Spleen (tissue), 7 donors: Measurements from ENCODE around the gene MED12.
"Not testable (repeated sequence)": the region's sequence is repeated elsewhere in the genome, so short reads cannot be mapped to it uniquely, and the experiment has no call there.

Experiments used
- CTCF ChIP-seq, 11 experiments: fragments of 200-600 bp in 7 of 11; fragments of 450-650 bp in 4 of 11; sonication (generic) in 4 of 11; IDR thresholded peaks in 8 of 11; conservative IDR thresholded peaks in 3 of 11; 1 replicate in 7 of 11; 2 replicates in 4 of 11; pipeline versions ENCODE4 v1.4.0 to v1.8.0; 2016 to 2021; ENCODE audit warnings: antibody characterized with exemption in 11 of 11, inconsistent platforms in 4 of 11, mild to moderate bottlenecking in 1 of 11
- POLR2A ChIP-seq, 3 donors: fragments of 450-650 bp; IDR thresholded peaks; one replicate each; pipeline ENCODE4 v1.5.1; 2017; ENCODE audit warnings: antibody characterized with exemption in 3 of 3, mild to moderate bottlenecking in 1 of 3
- donor health status: DM: no; HTN: no; CAD: no; lungs with moderate emphysema.
- donor health status: DM: no; HTN: no; CAD: no.
- donor health status: DM: no; HTN: no; CAD: no.

- not testable (repeated sequence) for TF ChIP-seq POLR2A (IDR thresholded peaks at IDR 0.05); CTCF (IDR thresholded peaks at IDR 0.05 in 8 of 11, conservative IDR thresholded peaks at IDR 0.05 in 3 of 11)
Measured at GRCh38 chrX:71180579-71181265, 62.3 kb downstream of the MED12 start.
